HG03442 (cell line): Measurements from ENCODE around the gene PARD3B.
"Not testable (repeated sequence)": the region's sequence is repeated elsewhere in the genome, so short reads cannot be mapped to it uniquely, and the experiment has no call there.

Source experiments
- ATAC-seq: cut with Tn5 transposase; IDR thresholded peaks from one replicate; pipeline ENCODE4 v1.9.1; 2021; ENCODE audit warnings: mild to moderate bottlenecking, moderate library complexity; ENCODE audit not compliant: unreplicated experiment

PARD3B gene

GRCh38 chr2:205474741-205475415 is 929.6 kb downstream of the PARD3B start:
- no peak for ATAC-seq

- no peak for ATAC-seq
These were observed 930.1 kb downstream of the PARD3B start for GRCh38 chr2:205475416-205475768.

DNA sequence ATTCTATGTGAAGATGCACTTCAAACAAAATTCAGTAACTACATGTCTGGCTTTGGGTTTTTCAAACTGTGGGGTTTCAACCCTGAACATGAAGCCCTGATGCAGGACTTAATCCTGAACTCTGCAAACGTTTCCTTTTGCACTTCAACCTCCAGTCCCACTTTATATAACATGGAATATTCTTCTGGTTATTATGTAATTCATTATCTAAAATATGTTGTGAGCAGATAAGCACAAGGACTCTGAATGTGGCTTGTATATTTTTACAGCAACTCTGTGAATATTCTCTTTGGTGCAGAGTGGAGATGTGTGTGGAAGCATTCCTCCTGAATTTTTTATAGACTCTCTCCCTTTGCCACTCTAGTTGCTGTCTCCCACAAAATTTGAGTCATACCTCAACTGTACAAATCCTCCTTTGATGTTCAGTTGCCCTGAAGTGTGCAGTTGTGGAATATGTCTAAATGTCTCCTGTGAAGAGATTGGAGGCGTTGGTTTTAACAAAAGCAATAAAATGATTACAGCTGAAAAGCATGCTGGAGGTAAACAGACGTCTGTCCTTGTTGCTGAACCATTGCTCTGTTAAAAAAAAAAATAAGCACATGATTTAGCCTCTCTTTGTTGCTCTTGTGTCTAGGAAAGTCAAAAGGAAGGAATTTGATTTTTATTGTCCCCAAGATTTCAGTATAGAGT is 931.9 kb downstream of the PARD3B start:
- no peak for ATAC-seq

- ATAC-seq: no peak
These were observed 936.6 kb downstream of the PARD3B start for GRCh38 chr2:205481861-205482260.

DNA sequence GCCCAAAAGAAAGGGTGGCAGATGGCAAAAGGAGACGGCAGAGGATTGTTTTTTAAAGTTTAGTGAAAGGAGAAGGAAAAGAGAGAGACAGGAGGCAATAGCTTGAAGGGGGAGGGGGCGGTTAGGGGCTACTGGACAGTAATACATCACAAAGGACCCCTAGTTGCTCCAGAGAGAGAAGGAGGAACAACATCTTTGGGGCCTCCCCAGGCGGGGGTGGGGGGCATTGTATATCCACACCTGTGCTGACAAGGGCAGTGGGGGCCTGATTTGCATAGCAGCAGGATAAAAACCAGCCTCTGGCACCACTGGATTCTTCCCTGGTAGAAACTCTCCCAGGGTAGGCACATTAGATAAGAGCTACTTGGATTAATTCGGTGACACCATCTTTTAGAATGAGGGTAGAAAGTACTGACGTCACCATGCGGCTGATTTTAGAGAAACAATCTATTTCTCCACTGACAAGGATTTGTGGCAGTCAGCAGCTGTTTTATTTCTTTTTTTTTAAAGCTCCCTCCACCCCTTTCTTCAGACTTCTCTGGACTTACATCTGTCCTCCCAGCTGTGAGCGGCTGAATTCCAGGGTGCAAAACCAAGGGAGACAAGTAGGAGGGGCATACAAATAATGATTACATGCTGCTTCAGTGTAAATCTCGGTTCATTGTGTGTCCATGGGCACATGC is 937.3 kb downstream of the PARD3B start:
- no peak for ATAC-seq

DNA sequence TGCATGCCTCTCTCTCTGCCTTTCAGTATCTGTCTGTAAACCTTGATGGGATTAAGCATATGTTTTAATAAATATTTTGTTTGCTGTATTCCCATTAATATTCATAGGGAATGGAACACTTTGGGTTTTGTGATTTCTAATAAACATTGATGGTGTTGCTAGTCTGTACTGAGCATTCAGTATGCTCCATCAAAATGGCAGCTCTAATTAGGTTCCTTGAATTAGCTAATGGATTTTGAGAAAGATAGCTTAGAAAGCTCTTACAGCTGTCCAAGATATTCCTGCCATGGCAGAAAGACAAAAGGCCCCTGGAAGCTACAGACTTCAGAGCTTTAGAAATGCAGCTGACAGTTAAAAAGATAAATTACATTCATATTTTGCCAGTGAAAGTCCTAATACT is 937.8 kb downstream of the PARD3B start:
- ATAC-seq: no peak

DNA sequence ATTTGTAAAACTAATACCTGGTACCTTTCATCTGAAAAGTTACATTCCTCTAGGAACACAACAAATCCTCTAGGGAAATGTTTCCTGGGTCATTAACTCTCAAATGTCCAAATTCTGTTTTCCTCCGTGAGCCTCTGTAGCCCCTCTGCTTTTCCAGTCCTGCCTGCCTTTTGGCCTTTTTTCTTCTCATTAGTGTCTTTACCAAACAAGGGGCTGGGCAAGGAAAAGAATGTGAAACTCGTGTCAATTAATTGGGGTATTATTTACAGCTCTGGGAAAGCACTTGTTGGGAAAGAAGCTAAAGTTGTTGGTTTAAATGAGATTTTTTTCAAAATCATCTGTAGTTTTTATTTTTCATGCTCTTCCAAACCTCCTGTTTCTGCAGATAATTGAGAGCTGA is 938.9 kb downstream of the PARD3B start:
- ATAC-seq: no peak

GRCh38 chr2:205484764-205485163 is 939.5 kb downstream of the PARD3B start:
- no peak for ATAC-seq

- ATAC-seq: not testable (repeated sequence)
These were observed 948.3 kb downstream of the PARD3B start for GRCh38 chr2:205493528-205493927.

DNA sequence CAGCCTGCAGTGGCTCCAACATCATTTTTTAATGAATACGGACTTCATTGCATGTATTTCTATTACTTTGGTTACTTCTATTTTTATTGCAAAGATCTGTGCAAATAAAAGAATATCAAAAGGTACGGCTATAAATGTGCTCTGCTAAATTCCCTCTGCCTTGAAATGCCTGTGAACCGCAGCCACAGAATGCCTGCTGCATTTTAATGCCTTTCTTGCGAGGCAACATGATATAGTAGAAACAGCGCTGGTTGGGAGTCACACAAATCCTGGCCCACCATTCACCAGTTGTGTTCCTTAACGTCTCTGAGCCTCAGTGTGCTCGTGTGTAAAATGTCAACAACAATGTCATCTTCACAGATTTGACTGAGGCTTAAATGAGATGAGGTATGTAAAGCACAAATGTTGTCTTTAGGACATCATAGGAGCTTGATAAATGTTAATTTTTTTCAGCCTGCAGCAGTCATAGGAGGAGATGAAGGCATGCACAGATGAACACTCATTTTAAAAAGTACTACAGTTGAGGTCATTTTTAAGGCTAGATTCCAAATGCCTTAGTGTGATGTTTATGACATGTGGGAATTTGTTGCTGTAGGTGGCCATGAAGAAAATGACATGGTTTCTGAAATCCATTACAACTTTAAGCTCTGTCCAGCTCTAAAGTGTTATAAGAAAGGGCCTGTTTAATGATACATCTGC is 949.4 kb downstream of the PARD3B start:
- no peak for ATAC-seq

DNA sequence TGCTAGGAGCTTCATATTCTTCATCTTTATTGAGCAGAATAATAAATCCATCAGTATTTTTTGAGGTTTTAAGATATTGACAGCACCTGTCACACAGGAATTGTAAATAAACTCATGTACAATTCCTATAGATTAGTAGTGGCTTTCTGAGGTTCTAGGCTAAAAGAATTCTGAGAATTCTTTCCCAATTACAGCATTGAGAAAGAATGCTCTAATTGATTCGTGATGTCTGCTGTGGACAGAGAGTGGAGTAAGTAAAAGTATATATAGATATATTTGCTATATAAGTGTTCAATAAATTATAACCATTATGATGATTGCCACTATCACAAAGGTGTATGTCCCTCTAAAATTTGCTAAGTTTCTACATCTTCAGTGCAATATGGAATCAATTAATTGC is 950.5 kb downstream of the PARD3B start:
- ATAC-seq: no peak

- ATAC-seq: no peak
These were observed 951.1 kb downstream of the PARD3B start for GRCh38 chr2:205496370-205496769.

- no peak for ATAC-seq
These were observed 951.5 kb downstream of the PARD3B start for GRCh38 chr2:205496772-205497171.

- no peak for ATAC-seq
These were observed 953.7 kb downstream of the PARD3B start for GRCh38 chr2:205499006-205499405.

- ATAC-seq: no peak
These were observed 954.8 kb downstream of the PARD3B start for GRCh38 chr2:205500065-205500464.

- no peak for ATAC-seq
These were observed 955.7 kb downstream of the PARD3B start for GRCh38 chr2:205500951-205501350.

- ATAC-seq: no peak
These were observed 956.6 kb downstream of the PARD3B start for GRCh38 chr2:205501826-205502225.

GRCh38 chr2:205505371-205505770 is 960.1 kb downstream of the PARD3B start:
- ATAC-seq: no peak

- ATAC-seq: no peak
These were observed 964.4 kb downstream of the PARD3B start for GRCh38 chr2:205509655-205510054.

- no peak for ATAC-seq
These were observed 965.1 kb downstream of the PARD3B start for GRCh38 chr2:205510345-205510744.

DNA sequence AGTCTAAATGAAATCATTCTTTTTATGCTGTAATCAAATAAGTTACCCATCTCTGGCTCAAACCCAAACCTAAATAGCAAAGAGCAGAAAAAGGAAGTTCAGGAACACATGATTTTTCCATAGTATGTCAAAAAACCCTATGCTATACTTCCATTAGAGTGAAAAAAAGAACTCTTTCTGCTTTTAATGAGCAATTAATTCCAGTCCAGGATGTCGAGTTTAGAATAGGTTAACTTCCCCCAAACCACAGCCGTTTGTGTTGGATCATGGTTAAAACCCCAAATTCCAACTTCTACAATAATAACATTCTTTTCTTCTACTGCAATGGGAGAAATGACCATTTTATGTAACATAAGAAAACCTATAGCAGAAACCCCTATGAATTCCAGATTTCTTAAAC is 965.9 kb downstream of the PARD3B start:
- ATAC-seq: no peak

GRCh38 chr2:205511641-205512040 is 966.4 kb downstream of the PARD3B start:
- ATAC-seq: no peak
